K562 (cell line): ENCODE measurements around the gene METRN.

Source experiments
- CTCF ChIP-seq, 3 experiments: IDR thresholded peaks in 2 of 3; conservative IDR thresholded peaks in 1 of 3; 2 replicates each; pipeline ENCODE4 v1.5.1; 2011 to 2012; ENCODE audit warnings: low read length in 3 of 3, mild to moderate bottlenecking in 3 of 3, control low read depth in 2 of 3, improper control_type of control experiment in 1 of 3, inconsistent platforms in 1 of 3, low read depth in 1 of 3, mixed read lengths in 1 of 3, moderate library complexity in 1 of 3; ENCODE audit not compliant: insufficient read depth in 2 of 3
- NCOR1 ChIP-seq: fragments of 450-650 bp; IDR thresholded peaks from 2 replicates; pipeline ENCODE4 v1.6.1; 2016; ENCODE audit warnings: mild to moderate bottlenecking, moderate library complexity
- TCF7L2 ChIP-seq: fragments of 150-350 bp; IDR thresholded peaks from 2 replicates; pipeline ENCODE4 v1.6.1; 2016; ENCODE audit warnings: low read depth, mild to moderate bottlenecking, low read length, moderate library complexity

- 0 out of 6 replicates have a peak, but pooled peaks of 1 of the 3 experiments have one; percentile 1 for TF ChIP-seq CTCF (IDR thresholded peaks at IDR 0.05 in 2 of 3, conservative IDR thresholded peaks at IDR 0.05 in 1 of 3; ENCODE audit: insufficient read depth in 2 of 3, low read depth in 1 of 3, low read length in 3 of 3)
- TF ChIP-seq TCF7L2 = no peak
- TF ChIP-seq NCOR1 = no peak
Observed at GRCh38 chr16:684071-684794, 30.7 kb upstream of the METRN start, which contains the start of gene JMJD8.
